ENCODE results near the gene TNNC2. TPM values are rescaled to one million over a fixed set of nuclear protein-coding genes. Genes with fewer than 3 reads are reported as not detected.

Gene TNNC2
- total RNA-seq, 1 experiment from 2014 or later: not detected

DNA sequence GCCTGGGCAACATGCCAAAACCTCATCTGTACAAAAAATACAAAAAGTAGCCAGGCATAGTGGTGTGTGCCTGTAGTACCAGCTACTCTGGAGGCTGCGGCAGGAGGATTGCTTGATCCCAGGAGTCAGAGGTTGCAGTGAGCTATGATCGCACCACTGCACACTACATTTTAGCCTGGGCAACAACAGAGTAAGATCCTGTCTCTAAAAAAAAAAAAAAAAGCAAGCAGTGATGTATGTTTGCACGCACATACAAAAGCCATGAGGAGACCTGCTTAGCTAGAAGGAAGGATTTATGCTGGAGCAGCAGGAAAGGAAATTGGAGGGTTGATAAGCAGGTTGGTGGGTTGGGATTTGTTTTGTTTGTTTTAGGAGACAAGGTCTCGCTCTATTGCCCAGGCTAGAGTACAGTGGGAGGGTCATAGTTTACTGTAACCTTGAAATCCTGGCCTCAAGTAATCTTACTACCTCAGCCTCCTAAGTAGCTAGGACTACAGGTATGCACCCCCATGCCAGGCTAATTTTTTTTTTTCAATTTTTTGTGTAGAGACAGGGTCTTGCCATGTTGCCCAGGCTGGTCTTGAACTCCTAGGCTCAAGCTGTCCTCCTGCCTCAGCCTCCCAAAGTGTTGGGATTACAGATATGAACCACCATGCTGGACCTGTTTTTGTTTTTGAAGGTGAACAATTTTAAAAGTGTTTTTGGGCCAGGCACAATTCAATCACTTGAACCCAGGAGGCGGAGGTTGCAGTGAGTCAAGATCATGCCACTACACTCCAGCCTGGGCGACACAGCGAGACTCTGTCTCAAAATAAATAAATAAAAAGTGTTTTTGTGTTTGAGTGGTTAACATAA lies 34.3 kb upstream of the TNNC2 start:
- Histone ChIP-seq H4K20me1 (ENCODE audit: insufficient read depth) (no peaks in the 10 kb centered on the region), H3K79me2 (ENCODE audit: low read depth) (peaks cover 7% of the 10 kb centered on the region), H3K4me3 (no peak overlapping the region), H2AFZ (no peak overlapping the region), H3K4me2 (no peak overlapping the region), H3K4me1 (replicated peaks; ENCODE audit: insufficient read depth) (peaks cover 15% of the 10 kb centered on the region), H3K9me3 (ENCODE audit: insufficient read depth, low read depth) (no peaks in the 10 kb centered on the region), H3K36me3 (ENCODE audit: low read depth) (no peaks in the 10 kb centered on the region), H3K27me3 (ENCODE audit: insufficient read depth, low read depth) (no peaks in the 10 kb centered on the region), H3F3A (ENCODE audit: insufficient read depth, low read depth) (peaks cover 3% of the 10 kb centered on the region; the same call in 1 of the 2 replicates), H3K9me2 (ENCODE audit: insufficient read depth) (no peaks in the 10 kb centered on the region), H3K27ac (no peak overlapping the region)
- DNase-seq: no peak
- intact Hi-C loops (cut with micrococcal nuclease; ENCODE audit: unreplicated experiment): no loop called here
- TF ChIP-seq, protein P1, sequence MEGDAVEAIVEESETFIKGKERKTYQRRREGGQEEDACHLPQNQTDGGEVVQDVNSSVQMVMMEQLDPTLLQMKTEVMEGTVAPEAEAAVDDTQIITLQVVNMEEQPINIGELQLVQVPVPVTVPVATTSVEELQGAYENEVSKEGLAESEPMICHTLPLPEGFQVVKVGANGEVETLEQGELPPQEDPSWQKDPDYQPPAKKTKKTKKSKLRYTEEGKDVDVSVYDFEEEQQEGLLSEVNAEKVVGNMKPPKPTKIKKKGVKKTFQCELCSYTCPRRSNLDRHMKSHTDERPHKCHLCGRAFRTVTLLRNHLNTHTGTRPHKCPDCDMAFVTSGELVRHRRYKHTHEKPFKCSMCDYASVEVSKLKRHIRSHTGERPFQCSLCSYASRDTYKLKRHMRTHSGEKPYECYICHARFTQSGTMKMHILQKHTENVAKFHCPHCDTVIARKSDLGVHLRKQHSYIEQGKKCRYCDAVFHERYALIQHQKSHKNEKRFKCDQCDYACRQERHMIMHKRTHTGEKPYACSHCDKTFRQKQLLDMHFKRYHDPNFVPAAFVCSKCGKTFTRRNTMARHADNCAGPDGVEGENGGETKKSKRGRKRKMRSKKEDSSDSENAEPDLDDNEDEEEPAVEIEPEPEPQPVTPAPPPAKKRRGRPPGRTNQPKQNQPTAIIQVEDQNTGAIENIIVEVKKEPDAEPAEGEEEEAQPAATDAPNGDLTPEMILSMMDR (conservative IDR thresholded peaks at IDR 0.05): no peak
- no peak for TF ChIP-seq EZH2 (IDR thresholded peaks at IDR 0.05; ENCODE audit: low read depth)
- ChIA-PET CTCF (no interaction called here), POLR2A (ENCODE audit: unreplicated experiment) (interaction anchor here (0.6 kb wide), 1 partner anchor 559 kb away, joined by 4 read pairs; no protein-coding TSS in a partner anchor)
- no TSS peak for BruUV-seq (replicated peaks)

DNA sequence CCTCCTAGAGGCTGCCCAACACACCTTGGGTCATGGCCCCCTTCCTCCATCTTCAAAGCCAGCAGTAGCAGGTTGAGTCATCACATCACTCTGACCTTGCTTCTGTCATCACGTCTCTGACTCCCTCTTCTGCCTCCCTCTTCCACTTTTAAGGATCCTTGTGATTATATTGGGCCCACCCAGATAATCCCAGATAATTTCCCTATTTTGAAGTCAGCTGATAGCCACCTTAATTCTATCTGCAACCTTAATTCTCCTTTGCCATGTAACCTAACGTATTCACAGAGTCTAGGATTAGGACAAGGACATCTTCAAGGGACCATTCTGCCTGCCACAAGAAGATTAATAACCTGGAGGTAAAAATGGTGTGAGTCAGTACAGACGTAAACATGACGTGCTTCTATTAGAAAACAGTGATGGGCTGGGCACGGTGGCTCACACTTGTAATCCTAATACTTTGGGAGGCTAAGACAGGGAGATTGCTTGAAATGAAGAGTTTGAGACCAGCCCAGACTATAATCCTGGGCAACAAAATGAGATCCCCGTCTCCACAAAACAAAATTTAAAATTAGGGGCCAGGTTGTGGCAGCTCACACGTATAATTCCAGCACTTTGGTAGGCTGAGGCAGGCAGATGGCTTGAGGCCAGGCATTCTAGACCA lies 33.6 kb upstream of the TNNC2 start:
- ChIA-PET CTCF (no interaction called here), POLR2A (ENCODE audit: unreplicated experiment) (no interaction called here)
- no peak overlapping the region for H3K27ac ChIP-seq
- H3K4me3 ChIP-seq: no peak overlapping the region
- no peaks in the 10 kb centered on the region for H4K20me1 ChIP-seq (ENCODE audit: insufficient read depth)
- no peak overlapping the region for H2AFZ ChIP-seq
- H3K36me3 ChIP-seq (ENCODE audit: low read depth): no peaks in the 10 kb centered on the region
- no peaks in the 10 kb centered on the region for H3K27me3 ChIP-seq (ENCODE audit: insufficient read depth, low read depth)
- TF ChIP-seq EZH2 (IDR thresholded peaks at IDR 0.05; ENCODE audit: low read depth): no peak
- TF ChIP-seq, protein P1 (conservative IDR thresholded peaks at IDR 0.05): no peak
- DNase-seq: no peak
- H3K79me2 ChIP-seq (ENCODE audit: low read depth): peaks cover 14% of the 10 kb centered on the region
- H3K9me3 ChIP-seq (ENCODE audit: insufficient read depth, low read depth): no peaks in the 10 kb centered on the region
- peaks cover 3% of the 10 kb centered on the region; the same call in 1 of the 2 replicates for H3F3A ChIP-seq (ENCODE audit: insufficient read depth, low read depth)
- intact Hi-C loops (cut with micrococcal nuclease; ENCODE audit: unreplicated experiment): no loop called here
- no TSS peak for BruUV-seq (replicated peaks)
- no peak overlapping the region for H3K4me2 ChIP-seq
- H3K4me1 ChIP-seq (replicated peaks; ENCODE audit: insufficient read depth): peaks cover 23% of the 10 kb centered on the region
- H3K9me2 ChIP-seq (ENCODE audit: insufficient read depth): no peaks in the 10 kb centered on the region

DNA sequence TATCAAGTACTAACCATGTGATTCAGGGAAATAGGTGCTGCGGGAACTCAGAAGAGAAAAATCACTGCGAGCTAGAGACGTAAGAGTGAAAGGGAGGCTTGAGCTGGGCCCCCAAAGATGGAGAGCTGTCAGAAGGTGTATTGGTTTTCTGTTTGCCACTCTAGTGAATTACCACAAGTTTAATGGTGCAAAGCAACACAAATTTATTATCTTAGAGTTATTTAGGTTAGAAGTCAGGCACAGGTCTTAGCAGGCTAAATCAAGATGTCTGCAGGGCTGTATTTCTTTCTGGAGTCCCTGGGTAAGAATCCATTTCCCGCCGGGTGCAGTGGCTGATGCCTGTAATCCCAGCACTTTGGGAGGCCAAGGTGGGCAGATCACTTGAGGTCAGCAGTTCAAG lies 32.8 kb upstream of the TNNC2 start:
- Histone ChIP-seq H3F3A (ENCODE audit: insufficient read depth, low read depth) (peaks cover 3% of the 10 kb centered on the region; the same call in 1 of the 2 replicates), H3K4me1 (replicated peaks; ENCODE audit: insufficient read depth) (peaks cover 26% of the 10 kb centered on the region), H2AFZ (no peak overlapping the region), H3K4me3 (no peak overlapping the region), H3K27ac (no peak overlapping the region), H3K9me2 (ENCODE audit: insufficient read depth) (no peaks in the 10 kb centered on the region), H3K27me3 (ENCODE audit: insufficient read depth, low read depth) (no peaks in the 10 kb centered on the region), H3K9me3 (ENCODE audit: insufficient read depth, low read depth) (no peaks in the 10 kb centered on the region), H3K4me2 (no peak overlapping the region), H4K20me1 (ENCODE audit: insufficient read depth) (no peaks in the 10 kb centered on the region), H3K79me2 (ENCODE audit: low read depth) (peaks cover 22% of the 10 kb centered on the region), H3K36me3 (ENCODE audit: low read depth) (no peaks in the 10 kb centered on the region)
- POLR2A ChIA-PET (ENCODE audit: unreplicated experiment): no interaction called here
- CTCF ChIA-PET: no interaction called here
- intact Hi-C loops (cut with micrococcal nuclease; ENCODE audit: unreplicated experiment): no loop called here
- DNase-seq: no peak
- no TSS peak for BruUV-seq (replicated peaks)
- TF ChIP-seq, protein P1 (conservative IDR thresholded peaks at IDR 0.05): no peak
- TF ChIP-seq EZH2 (IDR thresholded peaks at IDR 0.05; ENCODE audit: low read depth): no peak
